ENCODE measurements around the gene KNCN. TPM values are rescaled to one million over a fixed set of nuclear protein-coding genes. Genes with fewer than 3 reads are reported as not detected.

The KNCN gene
- total RNA-seq, 2 donors from 2014 or later: not detected

GRCh38 chr1:46558141-46558963 lies 6.9 kb upstream of the KNCN start:
- no peak for DNase-seq
- H3K36me3 ChIP-seq: peaks cover 7% of the 10 kb centered on the region
- H3K9ac ChIP-seq (ENCODE audit: low read depth in 2 of 2, low read length in 2 of 2): no peak overlapping the region
- intact Hi-C loops (cut with DNase I): no loop called here
- H3K27ac ChIP-seq: no peak overlapping the region
- no peak overlapping the region for H3K4me3 ChIP-seq
- H3K4me1 ChIP-seq: no peaks in the 10 kb centered on the region
- no peaks in the 10 kb centered on the region for H3K27me3 ChIP-seq
- H3K9me3 ChIP-seq: no peaks in the 10 kb centered on the region
- no peak for TF ChIP-seq CTCF (IDR thresholded peaks at IDR 0.05)

- Histone ChIP-seq H3K27me3 (no peaks in the 10 kb centered on the region), H3K4me1 (no peaks in the 10 kb centered on the region), H3K36me3 (peaks cover 5% of the 10 kb centered on the region), H3K9ac (ENCODE audit: low read depth in 2 of 2, low read length in 2 of 2) (no peak overlapping the region), H3K27ac (no peak overlapping the region), H3K9me3 (no peaks in the 10 kb centered on the region), H3K4me3 (no peak overlapping the region)
- intact Hi-C loops (cut with DNase I): no loop called here
- no peak for TF ChIP-seq CTCF (IDR thresholded peaks at IDR 0.05)
- DNase-seq: no peak
These were observed 6.0 kb upstream of the KNCN start for GRCh38 chr1:46557403-46557802.

GRCh38 chr1:46556822-46557221 lies 5.4 kb upstream of the KNCN start:
- Histone ChIP-seq H3K4me1 (no peaks in the 10 kb centered on the region), H3K4me3 (no peak overlapping the region), H3K9ac (ENCODE audit: low read depth in 2 of 2, low read length in 2 of 2) (no peak overlapping the region), H3K27ac (no peak overlapping the region), H3K27me3 (no peaks in the 10 kb centered on the region), H3K36me3 (peaks cover 4% of the 10 kb centered on the region), H3K9me3 (no peaks in the 10 kb centered on the region)
- intact Hi-C loops (cut with DNase I): no loop called here
- no peak for DNase-seq
- no peak for TF ChIP-seq CTCF (IDR thresholded peaks at IDR 0.05)

- Histone ChIP-seq H3K9ac (ENCODE audit: low read depth in 2 of 2, low read length in 2 of 2) (no peak overlapping the region), H3K27me3 (no peaks in the 10 kb centered on the region), H3K27ac (no peak overlapping the region), H3K36me3 (no peaks in the 10 kb centered on the region), H3K4me1 (no peaks in the 10 kb centered on the region), H3K4me3 (no peak overlapping the region), H3K9me3 (no peaks in the 10 kb centered on the region)
- no peak for TF ChIP-seq CTCF (IDR thresholded peaks at IDR 0.05)
- DNase-seq: no peak
- intact Hi-C loops (cut with DNase I): no loop called here
These were observed 4.6 kb upstream of the KNCN start for GRCh38 chr1:46555826-46556619.

GRCh38 chr1:46554597-46555381 lies 3.3 kb upstream of the KNCN start:
- Histone ChIP-seq H3K4me1 (no peaks in the 10 kb centered on the region), H3K4me3 (no peak overlapping the region), H3K27ac (no peak overlapping the region), H3K9ac (ENCODE audit: low read depth in 2 of 2, low read length in 2 of 2) (no peak overlapping the region), H3K27me3 (no peaks in the 10 kb centered on the region), H3K9me3 (no peaks in the 10 kb centered on the region), H3K36me3 (no peaks in the 10 kb centered on the region)
- intact Hi-C loops (cut with DNase I): no loop called here
- DNase-seq: no peak
- TF ChIP-seq CTCF (IDR thresholded peaks at IDR 0.05): no peak
